Measurements from ENCODE around the gene CEP63.

DNA sequence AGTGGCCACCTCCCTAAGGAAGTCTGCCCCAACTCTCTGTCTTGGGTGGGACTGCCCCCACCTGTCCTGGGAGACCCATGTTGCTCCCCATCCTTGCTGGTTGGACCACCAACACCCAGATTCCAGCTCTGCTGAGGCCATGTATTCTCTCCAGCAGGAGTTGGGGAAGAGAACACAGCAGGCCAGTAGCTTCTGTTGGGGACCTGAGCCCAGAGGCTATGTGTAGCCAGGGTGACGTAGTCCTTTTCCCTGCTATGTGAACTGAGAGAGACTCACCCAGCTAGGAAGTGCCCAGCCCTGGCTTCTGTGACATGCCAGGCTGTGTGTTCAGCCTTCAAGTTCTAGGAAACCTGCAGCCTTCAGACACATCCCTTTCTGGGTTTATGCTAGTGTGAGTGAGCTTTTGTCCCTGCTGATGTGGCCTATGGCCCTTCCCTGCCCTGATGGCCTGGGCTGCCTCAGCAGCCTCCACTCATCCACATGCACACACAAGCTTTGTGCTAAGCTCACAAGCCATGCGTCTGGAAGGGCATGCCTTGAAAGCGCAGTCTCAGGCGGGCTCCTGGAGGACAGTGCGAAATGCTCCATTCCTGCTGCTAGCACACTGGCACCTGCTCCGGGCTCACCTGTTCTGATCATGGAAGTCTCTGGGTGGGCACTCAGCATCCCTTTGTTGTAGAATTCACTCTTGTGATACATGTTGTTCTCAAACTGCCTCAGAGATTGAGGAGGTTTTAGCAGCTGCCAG is 122.3 kb downstream of the CEP63 start:
- TF ChIP-seq CTCF (IDR thresholded peaks at IDR 0.05) (no peak), POLR2A (IDR thresholded peaks at IDR 0.05) (no peak)
